H1 (cell line): ENCODE measurements around the gene ITGB2.

Source experiments
- ATF2 ChIP-seq: IDR thresholded peaks from 2 replicates; pipeline ENCODE4 v1.6.1; 2012; ENCODE audit warnings: low read length, inconsistent platforms
- BRCA1 ChIP-seq: IDR thresholded peaks from 2 replicates; pipeline ENCODE4 v1.6.1; 2012; ENCODE audit warnings: low read depth, low read length, improper control_type of control experiment
- CTCF ChIP-seq, 3 experiments: IDR thresholded peaks; 1 replicate in 2 of 3; 2 replicates in 1 of 3; pipeline versions ENCODE4 v1.5.1 to v1.6.1; 2011; ENCODE audit warnings: low read length in 3 of 3, mild to moderate bottlenecking in 3 of 3, inconsistent platforms in 2 of 3, low read depth in 1 of 3, moderate library complexity in 1 of 3; ENCODE audit not compliant: insufficient read depth in 1 of 3; ENCODE audit errors: control extremely low read depth in 1 of 3
- E2F6 ChIP-seq: IDR thresholded peaks from 2 replicates; pipeline ENCODE4 v1.6.1; 2012; ENCODE audit warnings: inconsistent platforms
- EP300 ChIP-seq, 2 experiments: IDR thresholded peaks; 1 replicate in 1 of 2; 2 replicates in 1 of 2; pipeline ENCODE4 v1.6.1; 2011 to 2012; ENCODE audit warnings: low read depth in 2 of 2, low read length in 2 of 2, mild to moderate bottlenecking in 2 of 2, borderline replicate concordance in 1 of 2, inconsistent platforms in 1 of 2, moderate library complexity in 1 of 2
- MAX ChIP-seq: IDR thresholded peaks from 2 replicates; pipeline ENCODE4 v1.6.1; 2012; ENCODE audit warnings: inconsistent platforms
- POLR2AphosphoS5 ChIP-seq: IDR thresholded peaks from 2 replicates; pipeline ENCODE4 v1.6.1; 2011; ENCODE audit warnings: low read depth, low read length
- TAF1 ChIP-seq: IDR thresholded peaks from 2 replicates; pipeline ENCODE4 v1.6.1; 2011; ENCODE audit warnings: mild to moderate bottlenecking, low read depth, low read length
- USF2 ChIP-seq: IDR thresholded peaks from 2 replicates; pipeline ENCODE4 v1.6.1; 2011; ENCODE audit warnings: low read length, improper control_type of control experiment
- YY1 ChIP-seq: IDR thresholded peaks from 2 replicates; pipeline ENCODE4 v1.6.1; 2011; ENCODE audit warnings: low read depth, mild to moderate bottlenecking, low read length
- ZNF274 ChIP-seq: IDR thresholded peaks from 2 replicates; pipeline ENCODE4 v1.7.0; 2012; ENCODE audit warnings: low read length, borderline replicate concordance; ENCODE audit errors: extremely low read depth

GRCh38 chr21:44867464-44867863 is 53.2 kb downstream of the ITGB2 start:
- TF ChIP-seq ATF2: no peak
- no peak for TF ChIP-seq USF2
- no peak for TF ChIP-seq ZNF274
- TF ChIP-seq MAX: no peak
- no peak for TF ChIP-seq CTCF (IDR thresholded peaks at IDR 0.05; ENCODE audit: control extremely low read depth in 1 of 3, insufficient read depth in 1 of 3, low read depth in 1 of 3, low read length in 3 of 3)
- TF ChIP-seq BRCA1: no peak
- TF ChIP-seq YY1: no peak
- TF ChIP-seq POLR2AphosphoS5: no peak
- TF ChIP-seq E2F6: no peak
- no peak for TF ChIP-seq EP300 (IDR thresholded peaks at IDR 0.05; ENCODE audit: borderline replicate concordance in 1 of 2, low read depth in 2 of 2, low read length in 2 of 2)
- TF ChIP-seq TAF1: no peak
